Spleen (tissue), 11 donors: ENCODE results near the gene VAV2. TPM values are rescaled to one million over a fixed set of nuclear protein-coding genes. Genes with fewer than 3 reads are reported as not detected.

ENCODE experiments used
- DNase-seq: peaks from one replicate; pipeline ENCODE4 v3.0.0-alpha.2; 2020
- H3K27ac ChIP-seq, 8 donors: fragments of 200-600 bp; sonication (generic) in 7 of 8; 1 replicate in 4 of 8; 2 replicates in 4 of 8; pipeline versions ENCODE4 v1.5.0 to v1.8.0; 2016 to 2021; ENCODE audit warnings: inconsistent platforms in 4 of 8, mild to moderate bottlenecking in 4 of 8, moderate library complexity in 1 of 8
- H3K27me3 ChIP-seq, 7 donors: fragments of 200-600 bp; sonication (generic) in 6 of 7; replicated peaks in 1 of 7; 1 replicate in 4 of 7; 2 replicates in 3 of 7; pipeline versions ENCODE4 v1.5.0 to v1.8.0; 2016 to 2021; ENCODE audit warnings: inconsistent platforms in 3 of 7, mild to moderate bottlenecking in 1 of 7
- H3K36me3 ChIP-seq, 6 donors: fragments of 200-600 bp; sonication (generic) in 5 of 6; 1 replicate in 4 of 6; 2 replicates in 2 of 6; pipeline versions ENCODE4 v1.5.0 to v1.8.0; 2016 to 2021; ENCODE audit warnings: inconsistent platforms in 2 of 6
- H3K4me1 ChIP-seq, 6 donors: fragments of 200-600 bp; sonication (generic) in 5 of 6; 1 replicate in 3 of 6; 2 replicates in 3 of 6; pipeline versions ENCODE4 v1.5.0 to v1.8.0; 2016 to 2021; ENCODE audit warnings: inconsistent platforms in 3 of 6
- H3K4me3 ChIP-seq, 8 donors: fragments of 200-600 bp; sonication (generic) in 7 of 8; 1 replicate in 4 of 8; 2 replicates in 4 of 8; pipeline versions ENCODE4 v1.5.0 to v1.8.0; 2016 to 2021; ENCODE audit warnings: inconsistent platforms in 4 of 8, mild to moderate bottlenecking in 4 of 8, moderate library complexity in 2 of 8
- H3K9me3 ChIP-seq, 8 donors: fragments of 200-600 bp; sonication (generic) in 7 of 8; 1 replicate in 4 of 8; 2 replicates in 4 of 8; pipeline versions ENCODE4 v1.5.0 to v1.8.0; 2016 to 2021; ENCODE audit warnings: inconsistent platforms in 4 of 8
- CTCF ChIP-seq, 11 experiments: fragments of 200-600 bp in 7 of 11; fragments of 450-650 bp in 4 of 11; sonication (generic) in 4 of 11; IDR thresholded peaks in 8 of 11; conservative IDR thresholded peaks in 3 of 11; 1 replicate in 7 of 11; 2 replicates in 4 of 11; pipeline versions ENCODE4 v1.4.0 to v1.8.0; 2016 to 2021; ENCODE audit warnings: antibody characterized with exemption in 11 of 11, inconsistent platforms in 4 of 11, mild to moderate bottlenecking in 1 of 11
- POLR2A ChIP-seq, 3 donors: fragments of 450-650 bp; IDR thresholded peaks; one replicate each; pipeline ENCODE4 v1.5.1; 2017; ENCODE audit warnings: antibody characterized with exemption in 3 of 3, mild to moderate bottlenecking in 1 of 3
- POLR2AphosphoS5 ChIP-seq, 3 donors: sonication (generic); formaldehyde crosslinking; IDR thresholded peaks; one replicate each; pipeline ENCODE4 v1.5.1; 2017; ENCODE audit warnings: antibody characterized with exemption in 3 of 3
- WGBS, 5 donors: extraction: QIAGEN DNeasy Blood & Tissue Kit in 3 of 5; methylation state at CpG; one replicate each; pipeline versions ENCODE4 v1.1.5 to v1.1.7; 2013 to 2018; 5-methylcytosine and 5-hydroxymethylcytosine counted together
- intact Hi-C: fragments of 100-400 bp; cut with DNase I; formaldehyde crosslinking; loops from one replicate; pipeline ENCODE4 v1.15.0; 2023; ENCODE audit warnings: low total_unique reads
- polyA plus RNA-seq, 3 donors: library from polyadenylated mRNA; stranded (reverse); fragments of 200-250 nt; gene quantifications; one replicate each; pipeline ENCODE4 v1.2.1, GENCODE V29; 2013
- total RNA-seq, 7 donors: library from RNA; depleted of rRNA in 3 of 7; stranded (reverse); fragments of >200 nt in 3 of 7; fragmentation: NEBNext Ultra II Directional in 4 of 7; extraction: Animal tissue kit (Norgen Biotek cat#: 25700) in 4 of 7; gene quantifications; one replicate each; pipeline versions ENCODE4 v1.1.0 to v1.2.1, GENCODE V29; 2016 to 2021
- donor health status: healthy with polysubstance abuse.
- donor health status: DM: no; HTN: no; CAD: no; lungs with moderate emphysema.
- donor health status: DM: no; HTN: no; CAD: no.
- donor health status: Bipolar disorder and iron deficiency.
- donor health status: healthy.
- donor health status: DM: no; HTN: no; CAD: no.
- donor health status: DM: yes; HTN: yes; CAD: no.

The VAV2 gene
- total and polyA plus RNA-seq, 10 donors = 14.2 to 39.2 (median 23.3) TPM

GRCh38 chr9:133742251-133742650, 249.9 kb downstream of the VAV2 start:
- Histone ChIP-seq H3K9me3 (no peaks in the 10 kb centered on the region), H3K4me1 (peaks cover 0 to 18% (median 14%) of the 10 kb centered on the region in 6 donors), H3K27me3 (peaks cover 0 to 40% (median 0%) of the 10 kb centered on the region in 7 donors), H3K36me3 (no peaks in the 10 kb centered on the region), H3K27ac (no peak overlapping the region), H3K4me3 (no peak overlapping the region)
- 75 to 87% (median 84%) methylated on average over 6 to 7 of the region's 7 CpGs for WGBS, 5 donors
- intact Hi-C loops = no loop called here
- TF ChIP-seq CTCF (IDR thresholded peaks at IDR 0.05 in 8 of 11, conservative IDR thresholded peaks at IDR 0.05 in 3 of 11) = no peak
- no peak for TF ChIP-seq POLR2AphosphoS5 (IDR thresholded peaks at IDR 0.05)
- no peak for TF ChIP-seq POLR2A (IDR thresholded peaks at IDR 0.05)
- no peak for DNase-seq

DNA sequence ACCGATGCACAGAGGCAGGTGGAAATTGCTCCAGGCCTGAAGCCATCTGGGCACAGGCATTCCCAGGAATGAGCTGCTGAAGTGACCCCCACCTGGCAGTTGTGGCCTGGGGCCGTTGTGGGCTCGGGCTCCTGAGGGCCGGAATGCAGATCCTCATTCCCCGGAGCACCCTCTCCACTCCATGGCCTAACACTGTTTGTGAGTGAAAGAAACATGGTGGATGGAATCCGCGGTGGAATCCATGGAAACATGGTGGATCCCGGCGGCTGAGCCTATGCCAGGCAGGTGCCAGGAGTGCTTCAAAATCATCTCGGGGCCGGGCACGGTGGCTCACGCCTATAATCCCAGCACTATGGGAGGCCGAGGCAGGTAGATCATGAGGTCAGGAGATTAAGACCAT, 250.4 kb downstream of the VAV2 start:
- Histone ChIP-seq H3K4me3 (no peak overlapping the region), H3K4me1 (peaks cover 0 to 21% (median 14%) of the 10 kb centered on the region in 6 donors), H3K36me3 (no peaks in the 10 kb centered on the region), H3K27me3 (peaks cover 0 to 39% (median 0%) of the 10 kb centered on the region in 7 donors), H3K27ac (no peak overlapping the region), H3K9me3 (no peaks in the 10 kb centered on the region)
- TF ChIP-seq POLR2AphosphoS5 (IDR thresholded peaks at IDR 0.05) (no peak), CTCF (IDR thresholded peaks at IDR 0.05 in 8 of 11, conservative IDR thresholded peaks at IDR 0.05 in 3 of 11) (no peak), POLR2A (IDR thresholded peaks at IDR 0.05) (no peak)
- WGBS, 5 donors = 90 to 96% (median 92%) methylated on average over 12 to 14 of the region's 14 CpGs
- no peak for DNase-seq
- intact Hi-C loops = no loop called here

- WGBS, 5 donors = 82 to 92% (median 88%) methylated on average over 6 to 8 of the region's 8 CpGs
- no peak overlapping the region for H3K4me3 ChIP-seq
- TF ChIP-seq POLR2AphosphoS5 (IDR thresholded peaks at IDR 0.05) (no peak), POLR2A (IDR thresholded peaks at IDR 0.05) (no peak), CTCF (IDR thresholded peaks at IDR 0.05 in 8 of 11, conservative IDR thresholded peaks at IDR 0.05 in 3 of 11) (no peak)
- H3K36me3 ChIP-seq = no peaks in the 10 kb centered on the region
- no peak for DNase-seq
- H3K27ac ChIP-seq = no peak overlapping the region
- H3K27me3 ChIP-seq = peaks cover 0 to 39% (median 0%) of the 10 kb centered on the region in 7 donors
- H3K4me1 ChIP-seq = peaks cover 0 to 24% (median 14%) of the 10 kb centered on the region in 6 donors
- intact Hi-C loops = no loop called here
- H3K9me3 ChIP-seq = no peaks in the 10 kb centered on the region
Measured at GRCh38 chr9:133740911-133741310, 251.2 kb downstream of the VAV2 start.

- DNase-seq = no peak
- no peak overlapping the region for H3K4me3 ChIP-seq
- intact Hi-C loops = no loop called here
- peaks cover 0 to 36% (median 23%) of the 10 kb centered on the region in 6 donors for H3K4me1 ChIP-seq
- no peaks in the 10 kb centered on the region for H3K9me3 ChIP-seq
- H3K27ac ChIP-seq = no peak overlapping the region
- H3K27me3 ChIP-seq = peaks cover 0 to 45% (median 0%) of the 10 kb centered on the region in 7 donors
- WGBS, 5 donors = 79 to 91% (median 86%) methylated on average over 15 to 17 of the region's 17 CpGs
- H3K36me3 ChIP-seq = no peaks in the 10 kb centered on the region
- TF ChIP-seq CTCF (IDR thresholded peaks at IDR 0.05 in 8 of 11, conservative IDR thresholded peaks at IDR 0.05 in 3 of 11) (no peak), POLR2AphosphoS5 (IDR thresholded peaks at IDR 0.05) (no peak), POLR2A (IDR thresholded peaks at IDR 0.05) (no peak)
Measured at GRCh38 chr9:133739408-133740280, 252.5 kb downstream of the VAV2 start.
